OCI-LY1 (cell line): ENCODE results near the gene TOGARAM2.

Experiments
- CTCF ChIP-seq: fragments of 200-600 bp; sonication (generic), shearing (Covaris generic); IDR thresholded peaks from 2 replicates; pipeline ENCODE4 v1.5.1; 2017; ENCODE audit warnings: mild to moderate bottlenecking, antibody characterized with exemption, low read length, moderate library complexity, mixed read lengths
- EZH2 ChIP-seq: fragments of 200-600 bp; sonication (generic), shearing (Covaris generic); IDR thresholded peaks from 2 replicates; pipeline ENCODE4 v1.8.0; 2017; ENCODE audit warnings: borderline replicate concordance, mixed run types, mild to moderate bottlenecking, antibody characterized with exemption, low read length, moderate library complexity, mixed read lengths

- TF ChIP-seq CTCF = no peak
- TF ChIP-seq EZH2 = no peak
These were observed 3.8 kb upstream of the TOGARAM2 start for GRCh38 chr2:28977176-28977875.
